Hepatocyte (in vitro differentiated cells): ENCODE measurements around the gene GFOD1.

ENCODE experiments used
- CTCF ChIP-seq: fragments of 200-600 bp; sonication (generic); IDR thresholded peaks from 2 replicates; pipeline ENCODE4 v1.5.1; 2016; ENCODE audit warnings: antibody characterized with exemption, mild to moderate bottlenecking; ENCODE audit not compliant: poor library complexity
- EZH2phosphoT487 ChIP-seq: fragments of 200-600 bp; sonication (generic); IDR thresholded peaks from one replicate; pipeline ENCODE4 v1.6.1; 2018; ENCODE audit warnings: antibody characterized with exemption, mild to moderate bottlenecking, low read depth, moderate library complexity; ENCODE audit not compliant: unreplicated experiment, severe bottlenecking

GRCh38 chr6:13404892-13405254, 82.5 kb downstream of the GFOD1 start:
- no peak for TF ChIP-seq CTCF
- no peak for TF ChIP-seq EZH2phosphoT487
